D721Med (cell line): ENCODE data around the gene FOXL3.

Experiments
- DNase-seq: peaks from one replicate; pipeline ENCODE4 v3.0.0; 2011; ENCODE audit warnings: low spot score; ENCODE audit not compliant: insufficient read length
- FAIRE-seq: peaks from 2 replicates; lab custom pipeline; 2011; peaks lifted over from hg19 to GRCh38; lab: Jason Lieb, UNC
- CTCF ChIP-seq: IDR thresholded peaks from 2 replicates; pipeline ENCODE4 v1.5.1; 2012; ENCODE audit warnings: mild to moderate bottlenecking, control low read depth; ENCODE audit not compliant: insufficient read depth; ENCODE audit errors: missing control alignments

FOXL3 gene

GRCh38 chr7:276230-276835, 13.6 kb upstream of the FOXL3 start:
- no peak for TF ChIP-seq CTCF
- no peak for FAIRE-seq
- DNase-seq: no peak

- no peak for TF ChIP-seq CTCF
- no peak for DNase-seq
- no peak for FAIRE-seq
Measured at GRCh38 chr7:277228-277627, 12.7 kb upstream of the FOXL3 start.

GRCh38 chr7:278081-278480, 11.9 kb upstream of the FOXL3 start:
- no peak for FAIRE-seq
- no peak for TF ChIP-seq CTCF
- no peak for DNase-seq

DNA sequence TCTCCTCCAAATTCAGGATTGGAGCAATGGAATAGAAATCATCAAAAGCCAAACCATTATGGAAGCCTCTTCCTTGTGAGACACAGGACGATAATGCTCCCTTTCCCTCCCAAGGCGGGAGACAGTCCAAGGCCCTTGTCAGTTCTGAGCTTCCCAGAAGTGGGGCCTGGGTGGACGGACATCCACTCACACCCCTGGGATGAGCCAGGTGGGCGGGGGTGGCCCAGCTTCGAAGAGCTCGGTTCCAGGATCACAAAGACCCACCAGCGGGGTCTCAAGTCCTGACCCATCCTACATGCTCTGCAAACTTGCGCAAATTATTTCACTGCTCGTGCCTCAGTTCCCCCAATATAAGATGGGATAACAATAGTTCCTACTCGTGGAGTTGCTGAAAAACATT, 10.1 kb upstream of the FOXL3 start:
- FAIRE-seq: no peak

GRCh38 chr7:280461-280860, 9.5 kb upstream of the FOXL3 start:
- DNase-seq: no peak
- FAIRE-seq: no peak
- no peak for TF ChIP-seq CTCF

More for the DNA sequence above, 10.1 kb upstream of the FOXL3 start:
- TF ChIP-seq CTCF: no peak
- no peak for DNase-seq

DNA sequence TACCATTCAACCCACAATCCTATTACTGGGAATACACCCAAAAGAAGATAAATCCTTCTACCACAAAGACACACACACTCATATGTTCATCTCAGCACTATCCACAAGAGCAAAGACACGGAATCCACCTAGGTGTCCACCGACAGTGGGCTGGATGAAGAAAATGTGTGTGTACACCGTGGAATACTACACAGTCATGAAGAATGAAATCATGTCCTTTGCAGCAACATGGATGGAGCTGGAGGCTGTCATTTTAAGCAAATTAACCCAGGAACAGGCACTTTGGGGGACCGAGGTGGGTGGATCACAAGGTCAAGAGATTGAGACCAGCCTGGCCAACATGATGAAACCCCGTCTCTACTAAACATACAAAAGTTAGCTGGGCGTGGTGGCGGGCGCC, 8.3 kb upstream of the FOXL3 start:
- TF ChIP-seq CTCF: no peak
- FAIRE-seq (no peak), DNase-seq (no peak)

GRCh38 chr7:282621-283020, 7.3 kb upstream of the FOXL3 start:
- TF ChIP-seq CTCF: no peak
- FAIRE-seq (no peak), DNase-seq (no peak)
